GM15510 (cell line): ENCODE measurements around the gene RIMS3.

Experiments
- POLR2A ChIP-seq: IDR thresholded peaks from 3 replicates; pipeline ENCODE4 v1.6.1; 2011; ENCODE audit warnings: borderline replicate concordance; ENCODE audit not compliant: insufficient read length; ENCODE audit errors: extremely low read depth

RIMS3 gene

DNA sequence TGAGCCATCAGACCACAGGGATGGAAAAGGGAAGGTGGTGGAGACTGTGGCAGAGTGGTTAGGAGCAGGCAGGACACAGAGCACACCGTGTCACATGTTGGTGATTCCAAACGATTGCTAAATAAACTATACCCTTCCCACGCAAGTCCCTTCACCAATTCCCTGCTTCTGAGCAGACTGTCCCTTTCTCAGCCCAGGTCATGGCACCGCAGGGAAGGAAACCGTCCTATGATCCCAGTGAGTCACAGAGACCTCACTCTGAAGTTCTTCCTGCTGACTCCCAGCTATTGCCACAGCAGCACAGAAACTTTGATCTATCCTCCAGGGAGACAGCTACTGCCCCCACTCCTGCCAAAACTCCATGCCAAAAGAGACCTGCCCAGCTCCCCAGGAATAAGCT, 19.2 kb downstream of the RIMS3 start:
- no peak for TF ChIP-seq POLR2A

DNA sequence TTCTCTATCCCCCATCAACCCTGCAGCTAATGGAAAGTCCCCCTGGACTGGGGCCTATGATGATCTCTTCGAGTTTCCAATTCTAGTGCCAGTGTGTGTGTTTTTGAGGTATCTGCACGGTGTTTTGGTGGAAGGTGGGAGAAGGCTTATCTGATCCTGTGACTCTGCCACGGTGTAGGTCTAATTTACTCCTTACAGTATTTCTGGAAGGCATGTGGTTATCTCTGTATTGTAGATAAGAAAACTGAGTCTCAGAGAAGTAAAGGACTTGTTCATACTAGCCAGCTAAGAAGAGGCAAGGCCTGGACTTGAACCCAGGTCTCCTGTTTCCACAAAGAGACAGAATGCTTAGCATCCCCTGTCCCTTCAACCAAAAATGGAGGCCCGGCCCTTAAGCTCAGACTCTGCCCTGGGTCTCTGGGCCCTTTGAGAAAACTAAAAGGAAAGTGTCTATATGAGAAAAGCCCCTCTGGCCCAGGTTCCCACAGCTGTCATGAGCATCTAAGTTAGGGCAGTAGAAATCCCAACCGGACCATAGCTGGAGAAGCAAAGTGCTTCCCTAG, 20.3 kb downstream of the RIMS3 start:
- TF ChIP-seq POLR2A = no peak

DNA sequence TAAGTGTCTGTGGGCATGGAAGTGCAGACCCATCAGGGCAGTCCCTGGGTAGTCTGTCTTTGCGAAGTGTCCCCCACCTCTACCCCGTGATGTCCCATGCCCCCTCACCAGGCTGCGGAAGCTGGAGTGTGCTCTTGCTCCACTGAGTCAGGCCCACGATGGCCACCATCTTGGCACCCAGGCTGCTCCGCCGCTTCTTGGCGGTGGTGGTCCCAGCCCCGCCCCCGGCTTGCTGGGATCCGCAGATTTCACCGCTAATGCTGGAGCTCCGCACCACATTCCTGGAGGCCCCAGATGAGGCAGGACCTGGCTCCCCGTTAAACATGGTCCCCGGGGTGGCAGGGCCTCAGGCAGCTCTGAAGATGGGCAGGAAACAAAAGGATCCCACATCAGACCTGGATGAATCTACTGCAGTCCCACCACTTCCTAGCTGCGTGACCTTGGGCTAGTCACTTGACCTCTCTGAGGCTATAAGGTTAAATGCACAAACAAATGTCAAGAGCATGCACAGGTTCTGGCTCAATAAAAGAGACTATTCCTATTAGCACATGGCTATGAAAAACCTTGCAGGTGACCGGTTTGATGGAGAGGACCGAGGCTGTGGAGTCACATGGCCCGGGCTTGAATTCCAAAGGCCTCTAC, 23.8 kb downstream of the RIMS3 start:
- no peak for TF ChIP-seq POLR2A

DNA sequence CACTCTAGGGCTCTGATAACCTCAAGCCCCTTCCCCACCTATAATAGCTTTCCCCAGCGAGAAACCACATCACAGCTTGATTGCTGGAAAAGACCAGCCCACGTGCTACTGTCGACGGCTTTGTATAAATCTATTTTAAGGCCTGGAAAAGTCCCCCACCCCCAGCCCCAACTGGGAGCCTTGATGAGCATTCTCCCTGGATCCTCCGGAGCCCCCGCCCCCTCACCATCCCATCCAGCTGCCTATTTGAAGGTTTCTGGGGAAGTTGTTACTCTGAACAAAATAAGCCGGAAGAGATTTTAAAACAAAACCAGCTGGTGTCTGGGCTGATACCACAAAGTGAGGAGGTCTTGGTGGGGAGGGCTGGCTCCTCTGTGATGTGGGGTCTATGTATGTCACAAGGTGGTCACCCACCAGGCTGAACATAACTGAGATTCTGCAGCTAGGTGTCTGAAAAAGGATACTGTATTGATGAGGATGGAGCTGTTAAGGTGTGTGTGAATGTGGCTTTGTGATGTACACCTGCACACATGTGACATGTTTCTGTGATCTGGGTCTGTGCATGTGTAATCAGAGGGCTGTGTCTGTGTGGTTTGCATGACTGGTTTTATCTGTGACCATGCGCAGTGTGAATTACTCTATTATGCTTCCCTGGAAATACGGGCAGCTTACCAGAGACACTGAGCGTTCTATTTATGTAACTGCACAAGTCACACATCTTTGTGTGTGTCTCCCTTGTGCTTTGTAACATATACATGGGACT, 25.0 kb downstream of the RIMS3 start:
- no peak for TF ChIP-seq POLR2A

DNA sequence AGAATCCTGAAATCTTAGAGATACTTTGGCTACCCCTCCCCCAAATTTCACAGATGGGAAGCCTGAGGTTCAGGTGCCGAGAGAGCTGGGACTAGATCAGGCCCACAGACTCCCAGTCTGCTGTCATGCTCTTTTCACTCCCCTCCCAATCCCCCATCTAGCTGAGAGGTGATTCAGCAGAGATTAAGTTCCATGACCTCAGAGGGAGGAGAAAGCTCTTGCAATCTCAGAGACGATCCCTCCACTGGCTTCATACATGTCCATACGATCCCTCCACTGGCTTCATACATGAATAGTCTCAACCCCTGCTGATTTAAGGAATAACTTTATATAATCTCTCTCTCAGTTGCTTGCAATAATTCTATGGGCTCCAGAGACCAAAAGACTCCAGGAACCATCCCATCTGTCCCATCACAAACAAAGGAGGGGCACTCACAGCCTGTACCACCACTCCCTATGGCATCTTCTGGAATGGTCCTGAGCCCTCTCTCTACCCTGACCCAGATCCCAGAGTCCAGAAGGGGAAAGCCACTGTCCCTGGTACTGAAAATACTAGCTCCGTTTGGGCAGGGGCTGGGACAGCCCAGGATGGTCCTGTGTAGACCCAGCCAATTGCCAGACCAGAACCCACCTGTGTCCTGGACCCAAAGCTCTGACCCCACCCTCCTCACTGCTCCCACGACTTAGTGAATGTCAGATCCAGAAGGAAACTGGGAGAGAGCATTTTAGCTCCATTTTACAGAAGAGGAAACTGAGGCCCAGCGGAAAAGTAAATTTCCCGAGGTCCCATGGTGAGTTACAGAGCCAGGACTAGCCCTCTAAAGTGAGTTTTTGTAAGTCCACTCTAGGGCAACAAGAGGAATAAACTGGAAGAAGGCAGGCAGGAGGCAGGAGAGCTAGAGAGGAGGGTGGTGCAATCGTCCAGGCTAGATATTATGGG, 27.1 kb downstream of the RIMS3 start:
- TF ChIP-seq POLR2A = no peak

DNA sequence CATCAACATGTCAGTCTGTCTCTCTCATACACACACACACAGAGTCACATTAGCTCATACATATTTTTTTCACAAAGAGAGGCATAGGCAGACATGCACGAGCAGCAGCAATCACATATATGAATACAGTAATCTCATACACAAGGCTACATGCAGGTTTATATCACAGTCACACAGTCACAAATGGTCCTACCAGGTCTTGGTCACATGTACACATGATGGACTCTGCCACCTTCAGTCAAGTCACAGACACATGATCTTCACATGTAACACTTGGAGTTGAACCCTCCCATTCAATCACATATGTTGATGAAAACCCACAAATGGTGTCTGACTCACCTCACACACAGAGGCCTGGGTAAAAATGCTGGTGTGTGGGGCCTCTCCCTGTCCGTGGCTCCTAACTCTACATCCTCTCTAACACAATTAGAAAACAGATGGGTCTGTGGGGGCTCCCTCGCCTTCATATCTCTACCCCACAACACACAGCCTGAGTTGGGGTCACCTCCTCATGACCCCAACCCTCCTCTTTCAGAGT, 27.9 kb downstream of the RIMS3 start:
- no peak for TF ChIP-seq POLR2A

DNA sequence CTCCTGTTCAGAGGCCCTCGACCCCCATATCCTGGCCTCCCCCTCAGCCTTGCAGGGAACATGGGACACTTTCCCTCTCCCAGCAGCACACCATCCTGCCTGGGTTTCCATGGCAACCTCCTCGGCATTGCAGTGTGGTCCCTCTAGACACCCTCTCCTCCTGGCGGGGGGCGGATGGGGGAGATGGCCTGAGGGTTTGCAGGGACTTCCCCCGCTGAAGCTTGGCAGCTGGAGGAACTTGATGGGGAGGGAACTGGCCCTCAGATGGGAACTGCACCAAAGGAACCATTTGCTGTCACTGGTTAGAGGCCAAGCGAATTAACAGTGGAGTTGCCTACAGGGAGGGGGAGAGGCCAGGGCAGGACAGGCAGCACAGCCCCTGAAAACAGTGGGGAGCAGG, 28.7 kb downstream of the RIMS3 start:
- no peak for TF ChIP-seq POLR2A

DNA sequence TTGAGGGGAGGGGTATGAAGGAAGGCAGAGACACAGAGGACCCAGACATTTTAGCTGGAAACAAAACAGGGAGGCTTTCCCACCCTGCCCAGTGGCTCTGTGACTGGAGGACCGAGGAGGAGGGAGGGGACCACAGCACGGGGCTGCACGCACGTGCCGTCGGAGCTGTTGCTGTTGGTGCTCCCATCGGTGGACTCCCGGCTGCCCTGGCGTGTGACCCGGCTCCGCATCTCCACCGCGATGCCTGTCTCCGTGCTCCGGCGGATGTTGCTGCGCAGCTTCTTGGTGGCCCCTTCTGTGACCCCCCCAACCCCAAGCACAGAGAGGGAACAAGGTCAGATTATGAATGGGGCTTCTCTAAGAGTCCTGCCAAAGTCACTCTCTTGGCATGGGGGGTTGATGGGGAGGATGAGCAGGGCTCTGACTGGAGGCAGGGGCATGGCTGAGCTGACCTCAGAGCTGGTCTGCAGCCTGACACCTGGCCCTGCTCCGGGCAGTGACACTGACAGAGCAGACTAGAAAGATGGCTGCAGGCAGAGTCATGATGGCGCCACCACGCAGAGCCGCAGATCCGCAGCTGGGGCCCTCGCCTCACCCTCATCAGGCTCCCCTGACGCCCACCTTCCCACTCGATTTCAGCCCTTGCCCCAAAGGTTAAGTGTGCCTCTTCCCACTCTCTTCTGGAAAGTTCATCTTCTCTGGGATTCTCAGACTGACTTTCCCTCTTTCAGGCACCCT, 29.6 kb downstream of the RIMS3 start:
- no peak for TF ChIP-seq POLR2A

DNA sequence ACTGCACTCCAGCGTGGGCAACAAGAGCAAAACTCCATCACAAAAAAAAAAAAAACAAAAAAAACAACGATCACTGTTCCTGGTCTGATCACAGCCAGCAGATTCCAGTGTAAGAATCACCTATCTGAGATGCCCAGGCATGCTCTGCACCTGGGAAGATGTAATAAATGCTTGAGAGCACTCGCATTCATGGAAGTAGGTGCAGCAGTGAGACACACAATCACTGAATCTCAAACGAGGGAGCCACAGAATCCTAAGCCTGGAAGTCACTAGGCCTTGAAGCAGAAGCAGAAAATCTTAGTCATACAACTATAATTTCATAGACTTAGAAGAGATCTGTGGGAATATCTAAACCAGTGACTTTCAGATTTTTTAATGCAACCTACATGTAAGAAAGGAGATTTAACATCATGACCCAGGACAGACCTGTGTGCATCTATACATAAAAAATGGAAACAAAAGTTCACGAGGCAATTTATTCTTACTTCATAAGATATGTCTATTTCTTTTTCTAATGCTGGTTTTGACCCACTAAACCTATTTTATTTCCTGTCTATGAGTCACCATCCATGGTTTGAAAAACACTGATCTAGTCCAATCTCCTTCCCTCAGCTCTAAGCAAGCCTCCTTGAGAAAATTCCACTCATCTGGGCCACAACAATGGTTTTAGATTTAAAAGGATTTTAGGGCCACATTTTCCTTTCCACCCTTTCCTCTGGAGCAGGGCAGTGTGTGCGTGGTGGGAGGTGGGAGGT, 30.4 kb downstream of the RIMS3 start:
- TF ChIP-seq POLR2A = no peak

DNA sequence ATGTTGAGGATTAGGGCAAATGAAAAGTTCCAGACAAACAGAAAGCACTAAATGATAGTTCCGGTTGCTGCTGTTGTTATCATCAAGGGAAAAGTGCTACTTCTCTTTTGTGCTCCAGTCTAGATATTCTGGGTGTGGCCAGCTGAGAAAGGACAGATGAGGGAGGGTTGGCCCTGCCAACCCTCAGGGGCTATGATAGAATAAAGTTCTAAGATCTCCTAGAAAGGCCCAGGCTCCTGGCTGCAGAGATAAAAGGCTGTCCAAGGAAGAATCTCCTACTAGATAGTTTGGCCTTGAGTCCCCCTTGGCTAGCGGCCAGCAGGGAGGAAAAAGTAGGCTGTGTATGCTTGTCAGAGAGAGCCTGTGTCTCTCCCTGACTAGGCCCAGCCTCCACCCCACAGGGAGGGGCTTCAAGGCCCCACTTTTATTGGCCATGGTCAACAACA, 31.5 kb downstream of the RIMS3 start:
- no peak for TF ChIP-seq POLR2A

DNA sequence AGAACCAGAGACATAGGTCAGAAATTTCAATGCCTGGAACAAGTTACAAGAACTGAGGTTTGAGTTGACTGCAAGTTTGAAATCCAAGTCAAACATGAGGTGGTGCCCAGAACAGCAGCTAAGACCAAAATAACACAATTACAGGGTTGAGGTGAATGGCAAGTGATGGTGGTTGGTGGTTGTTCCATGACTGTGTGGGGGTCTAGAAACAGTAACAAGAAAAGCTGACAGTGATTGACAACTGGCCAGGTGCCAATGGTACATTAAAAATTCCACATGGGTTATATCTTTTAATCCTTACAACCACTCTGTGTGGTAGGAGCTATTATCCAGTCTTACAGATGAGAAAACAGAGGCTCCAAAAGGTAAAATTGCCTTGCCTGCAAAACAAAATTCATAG, 32.0 kb downstream of the RIMS3 start:
- TF ChIP-seq POLR2A = no peak

DNA sequence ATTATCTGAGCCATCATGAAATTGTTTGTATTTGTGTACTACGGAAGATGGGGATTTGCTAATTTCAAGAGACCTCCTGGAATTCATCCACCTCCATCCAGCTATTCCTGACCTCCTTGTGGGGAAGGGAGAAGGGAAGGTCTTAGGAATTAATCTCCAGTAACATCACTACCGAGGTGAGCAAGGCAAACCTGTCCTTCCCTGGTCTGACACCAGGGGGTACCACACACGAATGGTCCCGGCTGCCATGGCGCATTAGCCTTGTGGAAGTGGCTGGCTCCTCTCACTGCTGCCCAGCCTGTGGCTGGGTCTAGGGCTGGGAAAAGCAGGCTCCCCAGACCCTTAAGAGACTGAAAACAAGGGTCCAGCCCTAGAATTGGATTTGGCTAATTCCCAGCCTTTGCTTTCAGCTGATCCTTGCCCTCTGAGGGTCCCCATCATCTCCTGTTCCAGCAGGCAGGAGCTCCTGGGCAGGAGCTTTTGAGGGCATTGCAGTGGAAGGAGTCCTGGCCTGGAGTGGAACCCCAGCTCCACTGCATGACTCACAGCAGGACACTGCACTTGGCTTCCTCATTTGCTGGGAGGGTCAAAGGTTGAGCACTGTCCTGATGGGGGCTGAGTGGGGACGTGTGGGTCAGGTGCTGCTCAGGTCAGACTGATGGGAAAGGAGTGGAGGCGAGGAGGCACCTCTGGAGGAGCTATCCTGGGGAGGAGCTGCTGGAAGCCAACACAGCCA, 34.8 kb downstream of the RIMS3 start:
- TF ChIP-seq POLR2A = no peak

DNA sequence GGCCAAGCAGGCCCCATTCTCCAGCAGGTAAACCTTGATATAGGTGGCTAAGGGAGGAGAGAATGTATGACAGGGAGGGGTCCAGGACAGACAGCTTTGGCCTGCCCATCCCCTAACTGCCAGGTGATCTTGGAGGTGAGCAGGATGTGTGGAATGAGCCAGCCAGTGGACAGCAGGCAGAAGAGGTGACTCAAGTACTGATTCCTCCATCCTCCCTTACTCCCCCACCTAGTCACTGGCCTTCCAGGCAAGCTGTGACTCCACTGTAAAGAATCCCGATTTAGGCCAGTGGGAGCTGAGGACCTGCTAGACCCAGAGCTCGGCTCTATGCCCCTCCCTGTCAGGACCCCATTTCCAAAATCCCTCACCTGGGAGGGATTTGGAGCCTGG, 36.6 kb downstream of the RIMS3 start:
- TF ChIP-seq POLR2A = no peak
